B cell (primary cell): ENCODE data around the gene STAM.

ENCODE experiments used
- EZH2 ChIP-seq: IDR thresholded peaks from 2 replicates; pipeline ENCODE4 v1.6.1; 2012; ENCODE audit warnings: borderline replicate concordance, low read depth, mild to moderate bottlenecking, moderate library complexity, low read length; ENCODE audit not compliant: insufficient read depth, poor library complexity, severe bottlenecking
- TF ChIP-seq, protein P1 (sequence below): fragments of 200-600 bp; IDR thresholded peaks from one replicate; pipeline ENCODE4 v1.8.0; 2022; ENCODE audit warnings: antibody characterized with exemption, mild to moderate bottlenecking

DNA sequence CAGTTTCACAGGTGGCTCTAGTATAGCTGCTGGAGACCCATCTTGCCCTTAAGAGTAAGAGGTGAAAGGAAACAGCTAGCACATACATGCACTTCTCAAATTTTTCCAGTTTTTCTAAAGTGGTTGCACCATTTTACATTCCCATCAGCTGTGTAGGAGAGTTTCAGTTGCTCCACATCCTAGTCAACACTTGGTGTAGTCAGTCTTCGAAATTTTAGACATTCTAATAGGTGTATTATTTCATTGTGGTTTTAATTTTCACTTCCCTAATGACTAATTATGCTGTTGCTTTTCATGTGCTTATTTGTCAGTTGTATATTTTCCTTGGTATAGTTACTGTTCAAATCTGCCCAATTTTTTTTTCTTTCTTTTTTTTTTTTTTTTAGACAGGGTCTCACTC is 17.3 kb upstream of the STAM start:
- TF ChIP-seq, protein P1, sequence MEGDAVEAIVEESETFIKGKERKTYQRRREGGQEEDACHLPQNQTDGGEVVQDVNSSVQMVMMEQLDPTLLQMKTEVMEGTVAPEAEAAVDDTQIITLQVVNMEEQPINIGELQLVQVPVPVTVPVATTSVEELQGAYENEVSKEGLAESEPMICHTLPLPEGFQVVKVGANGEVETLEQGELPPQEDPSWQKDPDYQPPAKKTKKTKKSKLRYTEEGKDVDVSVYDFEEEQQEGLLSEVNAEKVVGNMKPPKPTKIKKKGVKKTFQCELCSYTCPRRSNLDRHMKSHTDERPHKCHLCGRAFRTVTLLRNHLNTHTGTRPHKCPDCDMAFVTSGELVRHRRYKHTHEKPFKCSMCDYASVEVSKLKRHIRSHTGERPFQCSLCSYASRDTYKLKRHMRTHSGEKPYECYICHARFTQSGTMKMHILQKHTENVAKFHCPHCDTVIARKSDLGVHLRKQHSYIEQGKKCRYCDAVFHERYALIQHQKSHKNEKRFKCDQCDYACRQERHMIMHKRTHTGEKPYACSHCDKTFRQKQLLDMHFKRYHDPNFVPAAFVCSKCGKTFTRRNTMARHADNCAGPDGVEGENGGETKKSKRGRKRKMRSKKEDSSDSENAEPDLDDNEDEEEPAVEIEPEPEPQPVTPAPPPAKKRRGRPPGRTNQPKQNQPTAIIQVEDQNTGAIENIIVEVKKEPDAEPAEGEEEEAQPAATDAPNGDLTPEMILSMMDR = no peak
- TF ChIP-seq EZH2 = no peak
